GM13976 (cell line): Measurements from ENCODE around the gene IL11RA.

Source experiments
- DNase-seq: peaks from one replicate; pipeline ENCODE4 v3.0.0; 2012; ENCODE audit warnings: low spot score
- CTCF ChIP-seq: IDR thresholded peaks from 2 replicates; pipeline ENCODE4 v1.5.1; 2012; ENCODE audit warnings: borderline replicate concordance, mild to moderate bottlenecking; ENCODE audit not compliant: insufficient read depth; ENCODE audit errors: extremely low read depth, missing control alignments, control extremely low read depth
- in situ Hi-C: fragments of 300-500 bp; cut with MboI; formaldehyde crosslinking; loops from one replicate; pipeline ENCODE4 v1.12.0; 2022; ENCODE audit warnings: low sequenced_read_pairs, mixed read lengths, inconsistent platforms; ENCODE audit not compliant: unreplicated experiment

IL11RA gene

DNA sequence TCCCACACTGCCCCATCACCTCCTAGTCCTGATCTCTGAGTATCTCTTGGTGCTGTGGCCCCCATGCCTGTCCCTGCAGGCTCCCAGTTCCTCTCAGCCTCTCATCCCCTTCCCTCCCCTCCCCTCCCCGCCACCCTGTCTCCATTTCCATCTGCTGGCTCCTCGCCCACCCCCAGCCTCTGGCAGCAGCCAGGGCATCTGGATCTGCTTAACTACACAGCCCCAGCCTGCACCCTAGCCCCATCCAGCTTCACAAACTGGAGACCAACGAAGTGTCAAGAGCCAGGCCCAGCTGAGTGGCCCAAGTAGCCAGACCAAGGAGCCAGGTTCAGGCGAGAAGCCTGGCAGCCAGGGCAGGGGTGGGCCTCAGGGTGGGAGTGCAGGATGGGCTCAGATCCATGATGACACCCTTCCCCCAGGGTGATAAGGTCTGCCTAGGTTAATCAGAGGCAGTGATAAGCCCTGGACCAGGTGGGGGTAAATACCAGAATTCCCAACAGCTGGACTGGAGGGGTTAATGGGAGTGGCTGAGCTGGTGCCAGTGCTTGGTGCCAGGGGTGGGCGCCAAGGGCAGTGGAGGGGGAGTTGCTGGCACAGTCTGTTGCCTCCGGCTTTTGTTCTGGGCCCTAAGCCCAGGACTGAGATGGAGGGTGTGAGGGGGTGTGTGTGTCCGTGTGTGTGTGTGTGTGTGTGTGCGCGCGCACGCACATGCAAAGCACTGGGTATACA lies 2.5 kb downstream of the IL11RA start:
- in situ Hi-C loops = no loop called here
- DNase-seq = no peak
- no peak for TF ChIP-seq CTCF

- DNase-seq = no peak
- in situ Hi-C loops = no loop called here
- TF ChIP-seq CTCF = no peak
Observed at GRCh38 chr9:34655394-34655793, 3.4 kb downstream of the IL11RA start.

GRCh38 chr9:34656992-34657391 lies 5.0 kb downstream of the IL11RA start:
- in situ Hi-C loops = no loop called here
- DNase-seq = no peak
- no peak for TF ChIP-seq CTCF

DNA sequence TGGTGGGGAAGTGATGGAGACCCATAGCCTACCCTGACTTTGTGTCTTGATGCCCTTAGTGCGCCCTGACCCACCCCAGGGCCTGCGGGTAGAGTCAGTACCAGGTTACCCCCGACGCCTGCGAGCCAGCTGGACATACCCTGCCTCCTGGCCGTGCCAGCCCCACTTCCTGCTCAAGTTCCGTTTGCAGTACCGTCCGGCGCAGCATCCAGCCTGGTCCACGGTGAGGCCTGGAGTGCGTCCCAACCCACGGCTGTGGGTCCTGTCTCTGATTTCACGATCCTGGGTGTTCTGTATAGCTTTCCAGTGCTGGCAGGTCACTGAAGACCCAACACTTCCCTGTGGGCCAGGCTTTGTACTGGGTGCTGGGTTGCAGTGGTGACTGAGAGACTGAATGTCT lies 6.5 kb downstream of the IL11RA start:
- TF ChIP-seq CTCF = no peak
- in situ Hi-C loops = no loop called here

GRCh38 chr9:34659592-34660253 lies 7.7 kb downstream of the IL11RA start:
- no peak for TF ChIP-seq CTCF
- DNase-seq = no peak
- in situ Hi-C loops = no loop called here

More for the DNA sequence above, 6.5 kb downstream of the IL11RA start:
- no peak for DNase-seq

DNA sequence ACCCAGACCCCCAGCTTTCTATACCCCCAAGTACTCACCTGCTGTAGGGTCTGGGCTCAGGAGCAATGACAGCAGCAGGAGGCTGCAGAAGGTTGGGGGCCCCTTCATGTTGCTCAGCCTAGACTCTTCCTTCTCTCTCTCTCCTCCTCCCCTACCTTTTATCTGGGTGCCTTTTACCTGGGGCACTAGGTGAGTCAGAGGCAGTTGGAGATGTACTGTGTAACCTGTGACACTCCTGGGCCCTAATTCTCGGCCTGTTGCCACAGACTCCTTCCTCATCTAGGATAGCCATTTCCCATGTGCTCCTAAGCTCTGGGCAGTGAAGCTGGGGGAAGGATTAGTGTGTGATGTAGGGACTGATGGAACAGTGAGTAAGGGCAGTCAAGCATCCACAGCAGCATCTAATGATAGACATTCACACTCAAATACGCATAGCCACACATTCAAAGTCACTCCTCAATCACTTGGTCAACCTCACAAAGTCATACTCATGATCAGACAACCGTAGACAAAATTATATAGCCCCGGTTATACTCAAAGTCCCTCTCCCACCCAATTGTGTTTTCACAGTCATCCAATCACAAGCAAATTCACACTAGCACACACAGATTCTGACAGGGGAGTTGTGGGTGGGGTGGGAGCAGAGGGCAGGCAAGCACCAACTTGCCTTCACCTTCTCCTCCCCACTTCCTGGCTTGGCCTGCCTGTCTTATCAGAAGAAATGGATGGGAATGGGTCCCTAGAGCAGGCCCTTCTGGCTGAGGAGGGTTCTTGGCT lies 10.7 kb downstream of the IL11RA start, which contains the start of gene CCL27:
CCL27 (minus strand) TSS at position 132 of the 777 bp plus-strand sequence; CDS start at position 108, 24 bp downstream.
- DNase-seq = no peak
- in situ Hi-C loops = no loop called here
- TF ChIP-seq CTCF = no peak
